ENCODE results near the gene MYMX.
A peak's percentile ranks its signal among the peaks of the same experiment; 100 is the strongest.
"Not testable (repeated sequence)": the region's sequence is repeated elsewhere in the genome, so short reads cannot be mapped to it uniquely, and the experiment has no call there.

The MYMX gene

GRCh38 chr6:44216677-44217331 lies at the start of gene MYMX:
Gene MYMX (plus strand): TSS chr6:44216926. CDS start chr6:44217472, 546 bp downstream.
- no peak for DNase-seq

- no peak for DNase-seq
Measured at GRCh38 chr6:44167567-44167966, 49.2 kb upstream of the MYMX start.

- no peak for DNase-seq
Measured at GRCh38 chr6:44169154-44169553, 47.6 kb upstream of the MYMX start.

- DNase-seq = no peak
Measured at GRCh38 chr6:44169886-44170570, 46.7 kb upstream of the MYMX start.

GRCh38 chr6:44171899-44172546 lies 44.7 kb upstream of the MYMX start:
- no peak for DNase-seq

GRCh38 chr6:44172731-44173500 lies 43.8 kb upstream of the MYMX start:
- peak; percentile 61 for DNase-seq

GRCh38 chr6:44176130-44176761 lies 40.5 kb upstream of the MYMX start:
- DNase-seq = no peak

GRCh38 chr6:44176762-44177509 lies 39.8 kb upstream of the MYMX start:
- DNase-seq = no peak

- no peak for DNase-seq
Measured at GRCh38 chr6:44177691-44178423, 38.9 kb upstream of the MYMX start.

GRCh38 chr6:44178424-44179071 lies 38.2 kb upstream of the MYMX start:
- no peak for DNase-seq

GRCh38 chr6:44179072-44179536 lies 37.6 kb upstream of the MYMX start:
- no peak for DNase-seq

GRCh38 chr6:44179648-44180047 lies 37.1 kb upstream of the MYMX start:
- DNase-seq = no peak

GRCh38 chr6:44180406-44180805 lies 36.3 kb upstream of the MYMX start:
- no peak for DNase-seq

GRCh38 chr6:44180886-44181285 lies 35.8 kb upstream of the MYMX start:
- DNase-seq = no peak

GRCh38 chr6:44181784-44182183 lies 34.9 kb upstream of the MYMX start:
- not testable (repeated sequence) for DNase-seq

- DNase-seq = no peak
Measured at GRCh38 chr6:44182911-44183390, 33.8 kb upstream of the MYMX start.

- DNase-seq = no peak
Measured at GRCh38 chr6:44183783-44184182, 32.9 kb upstream of the MYMX start.

GRCh38 chr6:44185356-44185755 lies 31.4 kb upstream of the MYMX start:
- not testable (repeated sequence) for DNase-seq

GRCh38 chr6:44185953-44186634 lies 30.6 kb upstream of the MYMX start:
- DNase-seq = no peak

GRCh38 chr6:44186635-44187025 lies 30.1 kb upstream of the MYMX start:
- DNase-seq = no peak

Data from activated effector memory CD4-positive, alpha-beta T cell treated with Interleukin-2 at 50 U/mL for 16 hours (primary cell).